ENCODE measurements around the gene DPP10.

DPP10 gene

GRCh38 chr2:115160531-115161080 lies 718.2 kb downstream of the DPP10 start:
- DNase-seq (ENCODE audit: low read depth) = no peak

GRCh38 chr2:115161081-115161770 lies 718.8 kb downstream of the DPP10 start:
- no peak for DNase-seq (ENCODE audit: low read depth)

GRCh38 chr2:115161771-115162493 lies 719.5 kb downstream of the DPP10 start:
- DNase-seq (ENCODE audit: low read depth) = no peak

GRCh38 chr2:115162494-115163293 lies 720.3 kb downstream of the DPP10 start:
- no peak for DNase-seq (ENCODE audit: low read depth)

- DNase-seq (ENCODE audit: low read depth) = no peak
Measured at GRCh38 chr2:115163572-115163971, 721.1 kb downstream of the DPP10 start.

GRCh38 chr2:115165529-115166109 lies 723.2 kb downstream of the DPP10 start:
- peak; percentile 1 for DNase-seq (ENCODE audit: low read depth)

GRCh38 chr2:115168457-115168856 lies 726.0 kb downstream of the DPP10 start:
- DNase-seq (ENCODE audit: low read depth) = no peak

- no peak for DNase-seq (ENCODE audit: low read depth)
Measured at GRCh38 chr2:115169814-115170213, 727.4 kb downstream of the DPP10 start.

GRCh38 chr2:115171751-115172150 lies 729.3 kb downstream of the DPP10 start:
- DNase-seq (ENCODE audit: low read depth) = no peak

GRCh38 chr2:115174651-115175050 lies 732.2 kb downstream of the DPP10 start:
- DNase-seq (ENCODE audit: low read depth) = no peak

GRCh38 chr2:115183144-115183543 lies 740.7 kb downstream of the DPP10 start:
- DNase-seq (ENCODE audit: low read depth) = no peak

GRCh38 chr2:115190459-115190858 lies 748.0 kb downstream of the DPP10 start:
- no peak for DNase-seq (ENCODE audit: low read depth)

- no peak for DNase-seq (ENCODE audit: low read depth)
Measured at GRCh38 chr2:115194623-115195022, 752.2 kb downstream of the DPP10 start.

- no peak for DNase-seq (ENCODE audit: low read depth)
Measured at GRCh38 chr2:115196587-115196986, 754.1 kb downstream of the DPP10 start.

- no peak for DNase-seq (ENCODE audit: low read depth)
Measured at GRCh38 chr2:115199966-115200365, 757.5 kb downstream of the DPP10 start.

- DNase-seq (ENCODE audit: low read depth) = no peak
Measured at GRCh38 chr2:115201386-115201785, 758.9 kb downstream of the DPP10 start.

- no peak for DNase-seq (ENCODE audit: low read depth)
Measured at GRCh38 chr2:115208493-115209164, 766.2 kb downstream of the DPP10 start.

GRCh38 chr2:115214050-115214449 lies 771.6 kb downstream of the DPP10 start:
- no peak for DNase-seq (ENCODE audit: low read depth)

GRCh38 chr2:115219296-115219695 lies 776.9 kb downstream of the DPP10 start:
- DNase-seq (ENCODE audit: low read depth) = no peak

- DNase-seq (ENCODE audit: low read depth) = no peak
Measured at GRCh38 chr2:115234186-115234585, 791.7 kb downstream of the DPP10 start.

- no peak for DNase-seq (ENCODE audit: low read depth)
Measured at GRCh38 chr2:115234737-115235136, 792.3 kb downstream of the DPP10 start.

- no peak for DNase-seq (ENCODE audit: low read depth)
Measured at GRCh38 chr2:115248066-115248465, 805.6 kb downstream of the DPP10 start.

All from stromal cell of bone marrow (primary cell).